AG10803 (cell line): ENCODE results near the gene THBS4.
"Not testable (repeated sequence)": the region's sequence is repeated elsewhere in the genome, so short reads cannot be mapped to it uniquely, and the experiment has no call there.

Experiments used
- DNase-seq: peaks from one replicate; pipeline ENCODE4 v3.0.0; 2010; ENCODE audit warnings: low read depth
- H3K4me3 ChIP-seq: 2 replicates; pipeline ENCODE4 v1.5.1; 2011; ENCODE audit warnings: mild to moderate bottlenecking, low read length, control low read depth
- TF ChIP-seq, protein P1 (sequence below): conservative IDR thresholded peaks from 2 replicates; pipeline ENCODE4 v1.5.1; 2011; ENCODE audit warnings: mild to moderate bottlenecking, low read length, control low read depth, inconsistent platforms

THBS4 gene

DNA sequence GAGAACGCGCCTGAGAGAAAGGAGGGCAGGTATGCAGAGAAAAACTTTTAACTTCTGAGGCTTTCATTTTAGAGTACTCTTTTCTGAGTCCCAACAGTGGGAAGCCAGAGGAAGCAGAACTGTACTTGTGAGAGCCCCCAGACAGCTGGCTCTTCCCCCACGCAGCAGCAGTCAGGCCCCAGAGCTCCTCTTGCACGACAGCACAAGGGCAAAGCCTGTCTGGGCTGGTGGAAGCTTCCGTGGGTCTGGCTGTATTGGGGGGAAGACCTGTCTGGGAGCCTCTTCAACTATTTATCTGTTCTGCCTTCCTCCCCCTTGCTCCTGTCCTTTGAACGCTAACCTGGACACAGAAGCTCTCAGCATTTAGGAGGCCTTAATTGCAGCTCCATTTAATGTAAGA is 68.2 kb downstream of the THBS4 start:
- TF ChIP-seq, protein P1, sequence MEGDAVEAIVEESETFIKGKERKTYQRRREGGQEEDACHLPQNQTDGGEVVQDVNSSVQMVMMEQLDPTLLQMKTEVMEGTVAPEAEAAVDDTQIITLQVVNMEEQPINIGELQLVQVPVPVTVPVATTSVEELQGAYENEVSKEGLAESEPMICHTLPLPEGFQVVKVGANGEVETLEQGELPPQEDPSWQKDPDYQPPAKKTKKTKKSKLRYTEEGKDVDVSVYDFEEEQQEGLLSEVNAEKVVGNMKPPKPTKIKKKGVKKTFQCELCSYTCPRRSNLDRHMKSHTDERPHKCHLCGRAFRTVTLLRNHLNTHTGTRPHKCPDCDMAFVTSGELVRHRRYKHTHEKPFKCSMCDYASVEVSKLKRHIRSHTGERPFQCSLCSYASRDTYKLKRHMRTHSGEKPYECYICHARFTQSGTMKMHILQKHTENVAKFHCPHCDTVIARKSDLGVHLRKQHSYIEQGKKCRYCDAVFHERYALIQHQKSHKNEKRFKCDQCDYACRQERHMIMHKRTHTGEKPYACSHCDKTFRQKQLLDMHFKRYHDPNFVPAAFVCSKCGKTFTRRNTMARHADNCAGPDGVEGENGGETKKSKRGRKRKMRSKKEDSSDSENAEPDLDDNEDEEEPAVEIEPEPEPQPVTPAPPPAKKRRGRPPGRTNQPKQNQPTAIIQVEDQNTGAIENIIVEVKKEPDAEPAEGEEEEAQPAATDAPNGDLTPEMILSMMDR: no peak
- DNase-seq: no peak
- no peak overlapping the region for H3K4me3 ChIP-seq

DNA sequence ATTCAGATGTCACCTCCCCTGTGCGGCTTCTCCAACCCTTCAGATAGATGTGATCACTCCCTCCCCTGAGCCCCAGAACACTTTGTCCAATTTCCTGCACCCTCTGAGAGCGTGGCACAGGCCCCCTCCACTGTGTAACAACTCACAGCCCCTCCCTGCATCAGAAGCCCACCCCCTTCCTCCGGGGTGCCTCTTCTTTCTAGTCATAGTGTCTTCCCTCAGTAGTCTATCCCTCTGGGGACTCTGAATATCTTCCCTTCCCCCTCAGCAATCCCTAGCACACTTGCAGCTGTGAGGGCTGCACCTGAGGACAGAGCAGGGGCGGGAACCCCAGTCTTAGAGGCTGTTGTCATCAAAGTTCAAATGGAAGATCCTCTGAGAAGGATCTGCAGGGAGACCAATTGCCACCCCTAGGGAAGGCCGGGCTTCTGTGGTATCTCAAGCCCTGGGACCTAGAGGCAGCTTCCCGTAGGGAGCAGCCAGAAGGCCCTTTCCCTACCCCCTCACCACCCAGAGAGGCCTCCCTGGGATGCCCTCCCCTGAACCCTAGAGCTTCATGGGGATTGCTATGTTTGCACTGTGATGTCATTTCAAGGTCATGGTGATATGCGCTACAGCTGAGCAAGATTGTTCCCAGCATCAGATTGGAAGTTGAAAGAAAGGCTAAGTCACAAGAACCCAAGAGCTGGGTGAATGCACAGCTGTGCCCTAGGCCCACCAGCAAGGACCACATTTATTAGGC is 70.7 kb downstream of the THBS4 start:
- DNase-seq: no peak
- TF ChIP-seq, protein P1: no peak
- H3K4me3 ChIP-seq: no peak overlapping the region

DNA sequence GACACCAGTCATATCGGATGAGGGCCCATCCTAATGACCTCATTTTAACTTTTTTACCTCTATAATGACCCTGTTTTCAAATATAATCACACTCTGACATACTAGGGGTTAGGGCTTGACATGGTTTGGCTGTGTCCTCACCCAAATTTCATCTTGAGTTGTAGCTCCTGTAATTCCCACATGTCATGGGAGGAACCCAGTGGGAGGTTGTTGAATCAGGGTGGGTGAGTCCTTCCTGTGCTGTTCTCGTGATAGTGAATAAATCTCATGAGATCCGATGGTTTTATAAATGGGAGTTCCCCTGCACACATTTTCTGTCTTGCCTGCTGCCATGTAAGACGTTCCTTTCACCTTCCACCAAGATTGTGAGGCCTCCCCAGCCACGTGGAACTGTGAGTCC is 71.8 kb downstream of the THBS4 start:
- no peak for DNase-seq
- no peak overlapping the region for H3K4me3 ChIP-seq
- TF ChIP-seq, protein P1: no peak

DNA sequence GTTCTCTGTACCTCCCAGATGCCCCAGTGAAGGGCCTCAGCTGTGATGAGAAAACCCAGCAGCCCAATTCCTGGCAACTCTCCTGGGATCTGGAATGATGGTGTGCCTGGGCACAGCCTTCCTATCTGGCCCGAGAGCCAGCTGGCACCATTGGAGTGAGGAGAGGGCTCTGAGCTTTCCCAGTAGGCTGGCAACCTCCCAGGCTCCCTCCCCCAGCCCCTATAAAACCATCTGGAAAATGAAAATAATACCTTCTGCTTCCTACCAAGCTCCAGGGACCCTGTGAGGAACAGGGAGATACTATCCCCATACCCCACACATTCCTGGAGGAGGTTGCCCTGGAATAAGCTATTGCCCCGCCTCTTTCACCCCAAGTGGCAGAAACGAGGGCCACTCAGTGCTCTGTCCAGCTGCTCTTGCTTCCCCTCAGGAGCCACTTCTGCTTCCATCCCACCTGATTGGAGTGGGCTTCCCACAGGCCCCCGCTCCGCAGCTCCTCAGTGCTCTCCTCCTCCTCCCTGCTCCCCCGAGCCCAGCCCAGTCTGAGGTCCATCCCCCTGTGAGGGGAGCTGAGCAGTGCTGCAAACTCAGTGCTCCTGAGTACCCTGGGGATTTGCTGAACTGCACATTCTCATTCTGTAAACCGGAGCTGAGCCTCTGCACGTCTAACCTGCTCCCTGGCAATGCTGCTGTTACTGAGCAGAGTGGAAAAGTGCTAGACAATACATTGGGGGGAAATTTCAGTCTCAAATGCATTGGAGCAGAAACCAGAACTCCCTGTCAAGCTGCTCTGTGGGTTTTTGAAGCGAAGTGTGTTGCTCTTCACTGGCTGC is 74.7 kb downstream of the THBS4 start:
- TF ChIP-seq, protein P1: no peak
- no peak overlapping the region for H3K4me3 ChIP-seq
- DNase-seq: no peak

DNA sequence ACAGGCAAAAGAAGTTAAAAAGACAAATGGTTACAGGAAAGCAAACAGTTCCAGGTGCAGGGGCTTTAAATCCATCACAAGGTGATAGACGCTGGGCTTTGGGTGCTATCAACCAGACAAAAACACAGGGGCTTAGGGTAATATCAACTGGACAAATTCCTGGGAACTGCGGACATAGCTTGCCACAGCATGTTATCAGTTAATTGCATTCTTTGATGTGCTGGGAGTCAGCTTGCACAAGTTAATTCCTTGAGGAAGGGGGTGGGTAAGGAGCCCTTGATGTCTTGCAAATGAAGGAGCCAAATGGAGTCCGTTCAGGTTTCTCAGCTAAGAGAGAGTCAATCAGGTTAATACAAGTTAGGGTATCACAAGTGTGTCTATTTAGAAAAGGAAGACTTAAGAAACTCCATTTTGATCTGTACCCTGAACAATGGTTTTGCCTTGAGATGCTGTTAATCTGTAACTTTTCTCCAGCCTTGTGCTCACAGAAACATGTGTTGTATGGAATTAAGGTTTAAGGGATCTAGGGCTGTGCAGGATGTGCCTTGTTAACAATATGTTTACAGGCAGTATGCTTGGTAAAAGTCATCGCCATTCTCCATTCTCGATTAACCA is 76.3 kb downstream of the THBS4 start:
- H3K4me3 ChIP-seq, DNase-seq: not testable (repeated sequence)

DNA sequence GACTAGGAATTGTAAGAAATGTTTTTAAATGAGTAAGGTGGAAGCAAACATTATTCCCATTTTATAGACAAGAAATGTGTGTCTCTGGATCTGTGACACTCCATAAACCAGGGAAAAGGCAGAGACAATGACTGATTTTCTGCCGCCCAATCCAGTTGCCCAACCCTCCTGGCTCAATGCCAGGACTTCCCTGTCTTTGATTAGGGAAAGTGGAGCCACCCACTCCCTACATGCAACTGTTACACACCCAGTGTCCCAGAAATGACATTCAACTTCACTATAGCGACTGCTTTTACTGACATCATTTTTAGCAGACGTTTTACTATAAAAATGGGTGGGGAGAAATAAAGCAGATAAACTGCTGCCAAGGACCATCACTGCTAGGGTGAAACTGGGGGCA is 79.7 kb downstream of the THBS4 start:
- DNase-seq: no peak
- TF ChIP-seq, protein P1: no peak
- no peak overlapping the region for H3K4me3 ChIP-seq

DNA sequence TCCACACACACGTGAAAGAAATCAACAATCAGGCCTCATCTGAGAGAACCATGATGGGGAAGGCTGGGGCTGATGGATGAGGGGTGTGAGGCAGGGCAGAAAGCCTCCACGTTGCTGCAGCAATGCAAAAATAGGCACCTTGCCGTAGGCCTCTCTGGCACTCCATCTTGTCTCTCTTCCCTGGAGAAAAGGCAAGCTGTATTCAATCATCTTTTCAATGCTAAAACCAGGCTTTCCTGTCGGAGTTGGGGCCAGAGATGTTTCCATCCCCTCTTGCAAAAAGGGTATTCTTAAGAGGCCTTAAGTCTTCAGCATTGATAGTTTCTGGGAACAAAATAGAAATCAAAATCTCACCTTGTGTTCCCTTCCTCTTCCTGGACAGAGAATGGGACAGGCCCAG is 80.9 kb downstream of the THBS4 start:
- no peak for DNase-seq
- H3K4me3 ChIP-seq: no peak overlapping the region
- TF ChIP-seq, protein P1: no peak
